ENCODE data around the gene PPP1R11. TPM values are rescaled to one million over a fixed set of nuclear protein-coding genes. Genes with fewer than 3 reads are reported as not detected.

Gene PPP1R11
- total and polyA plus RNA-seq, 2 of the 13 experiments (the other 11 are each of a cell fraction or from before 2014, with no cell fraction given) = 32.1 to 58.9 TPM

- Histone ChIP-seq H3K36me3 (replicated peaks in 1 of 2; ENCODE audit: control insufficient read depth in 1 of 2, insufficient read depth in 2 of 2, low read length in 2 of 2) (no peaks in the 10 kb centered on the region), H2AFZ (ENCODE audit: low read length) (peak overlapping the region; percentile 68), H3K4me2 (ENCODE audit: low read depth, low read length) (peak overlapping the region; percentile 95), H3K27me3 (ENCODE audit: control insufficient read depth in 1 of 2, insufficient read depth in 2 of 2, low read length in 2 of 2) (peaks cover 1 to 40% of the 10 kb centered on the region in 2 experiments; a peak in 4 of 5 replicates), H3K9me3 (ENCODE audit: low read length) (no peaks in the 10 kb centered on the region), H3K4me1 (ENCODE audit: insufficient read depth, low read length) (peaks cover 47% of the 10 kb centered on the region), H4K20me1 (ENCODE audit: insufficient read depth, low read length) (no peaks in the 10 kb centered on the region), H3K27ac (ENCODE audit: extremely low read length, insufficient read depth, low read length) (no peak overlapping the region), H3K79me2 (ENCODE audit: insufficient read depth, low read length) (no peaks in the 10 kb centered on the region), H3K4me3 (replicated peaks in 1 of 3; ENCODE audit: insufficient read depth in 1 of 3, low read depth in 2 of 3, low read length in 3 of 3) (peak overlapping the region; percentile 50 to 77 (median 67)), H3K9ac (ENCODE audit: insufficient read depth, low read depth, low read length) (peak overlapping the region; percentile 45; the same call in 1 of the 2 replicates)
- CTCF ChIA-PET (ENCODE audit: low intra/inter-chr PET ratio, low total read pairs) = interaction anchor here (0.6 to 2.2 kb wide), 2 partner anchors 55 to 94 kb away, joined by 5 to 7 read pairs; no protein-coding TSS in a partner anchor
- DNase-seq (ENCODE audit: low spot score) = peak; percentile 55
- BruUV-seq (replicated peaks) = no TSS peak
- intact Hi-C loops (cut with micrococcal nuclease; ENCODE audit: unreplicated experiment) (no loop called here), in situ Hi-C loops (cut with HindIII; ENCODE audit: extremely low pct_ligation_motif_present, low pct_unique_long_range_greater_than_20kb) (no loop called here)
- FAIRE-seq = peak; percentile 74
- WGBS (ENCODE audit: low lambda C conversion rate) = 39% methylated on average over 13 of the region's 22 CpGs
- ATAC-seq = peak; percentile 66
- POLR2A ChIA-PET = interaction anchor here (0.8 kb wide), 1 partner anchor 15 kb away, joined by 3 read pairs; the partner anchor contains the start of gene POLR1H
- TF ChIP-seq EED (CRISPR knock-in tag; IDR thresholded peaks at IDR 0.05) (0 out of 2 replicates have a peak, but pooled peaks have one; percentile 6), NFE2L2 (IDR thresholded peaks at IDR 0.05; ENCODE audit: low read length) (no peak), SCMH1 (CRISPR knock-in tag; IDR thresholded peaks at IDR 0.05; ENCODE audit: borderline replicate concordance) (no peak), ZBTB25 (CRISPR knock-in tag; IDR thresholded peaks at IDR 0.05) (no peak), ZNF614 (CRISPR knock-in tag; IDR thresholded peaks at IDR 0.05; ENCODE audit: borderline replicate concordance) (no peak; the same call in 1 of the 2 replicates), TBL1XR1 (IDR thresholded peaks at IDR 0.05; ENCODE audit: borderline replicate concordance, low read length, partially characterized antibody) (no peak), ZNF788 (CRISPR knock-in tag; IDR thresholded peaks at IDR 0.05; ENCODE audit: borderline replicate concordance) (0 out of 2 replicates have a peak, but pooled peaks have one; percentile 13), ZNF44 (CRISPR knock-in tag; IDR thresholded peaks at IDR 0.05) (no peak), CENPBD1 (CRISPR knock-in tag; IDR thresholded peaks at IDR 0.05; ENCODE audit: borderline replicate concordance, low read depth) (no peak), LBX2 (CRISPR knock-in tag; IDR thresholded peaks at IDR 0.05; ENCODE audit: borderline replicate concordance) (no peak)
Measured at GRCh38 chr6:30075790-30076732, 9.1 kb downstream of the PPP1R11 start.
